ENCODE data around the gene YY2.
"Not testable (repeated sequence)": the region's sequence is repeated elsewhere in the genome, so short reads cannot be mapped to it uniquely, and the experiment has no call there.

The YY2 gene

DNA sequence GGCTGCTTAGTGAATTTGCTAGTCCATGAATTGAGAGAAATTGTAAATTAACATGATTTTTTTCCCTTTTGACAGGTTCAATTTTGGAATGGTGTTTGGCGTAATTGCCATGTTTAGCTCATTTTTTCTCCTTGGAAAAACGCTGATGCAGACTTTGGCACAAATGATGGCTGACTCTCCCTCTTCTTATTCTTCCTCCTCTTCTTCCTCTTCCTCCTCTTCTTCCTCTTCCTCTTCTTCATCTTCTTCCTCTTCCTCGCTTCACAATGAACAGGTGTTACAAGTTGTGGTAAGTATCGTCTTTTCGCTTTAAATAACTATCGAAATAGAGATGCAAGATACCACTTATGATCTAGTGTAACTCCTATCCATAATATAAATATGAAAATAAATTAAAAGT lies 10.7 kb upstream of the YY2 start:
- H3K27me3 Mint-ChIP-seq (ENCODE audit: low read depth) = no peaks in the 10 kb centered on the region
- H3K9me3 Mint-ChIP-seq = no peaks in the 10 kb centered on the region

DNA sequence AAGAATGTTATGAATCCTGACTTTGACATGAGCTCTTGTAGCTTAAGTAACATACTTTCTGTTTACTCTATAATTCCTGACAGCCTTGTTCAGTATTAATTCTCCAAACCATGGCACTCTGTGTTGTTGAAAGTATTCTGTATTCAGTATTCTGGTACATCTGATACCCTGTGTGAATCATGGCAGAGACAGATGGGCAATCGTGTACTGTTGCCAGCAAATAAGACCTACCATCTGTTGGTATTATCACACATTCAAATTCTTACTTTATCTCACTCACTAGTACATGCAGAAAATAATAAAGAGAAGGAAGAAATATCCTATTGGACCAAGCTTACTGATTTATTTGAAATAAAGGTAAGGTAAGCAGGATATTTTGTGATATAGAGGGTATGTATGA lies 8.4 kb upstream of the YY2 start:
- H3K9me3 Mint-ChIP-seq = no peaks in the 10 kb centered on the region
- H3K27me3 Mint-ChIP-seq (ENCODE audit: low read depth) = no peaks in the 10 kb centered on the region
- H3K4me3 Mint-ChIP-seq = no peak overlapping the region
- no peak for DNase-seq (ENCODE audit: low spot score)
- no peak overlapping the region for H3K27ac Mint-ChIP-seq
- H3K36me3 Mint-ChIP-seq (ENCODE audit: low read depth) = peaks cover 16% of the 10 kb centered on the region
- no peaks in the 10 kb centered on the region for H3K4me1 Mint-ChIP-seq (ENCODE audit: low read depth)

More for the DNA sequence above, 10.7 kb upstream of the YY2 start:
- H3K36me3 Mint-ChIP-seq (ENCODE audit: low read depth) = peaks cover 16% of the 10 kb centered on the region
- peaks cover 3% of the 10 kb centered on the region for H3K4me1 Mint-ChIP-seq (ENCODE audit: low read depth)
- no peak overlapping the region for H3K27ac Mint-ChIP-seq
- DNase-seq (ENCODE audit: low spot score) = no peak
- no peak overlapping the region for H3K4me3 Mint-ChIP-seq

- Mint-ChIP-seq H3K27ac (no peak overlapping the region), H3K9me3 (no peaks in the 10 kb centered on the region), H3K4me3 (no peak overlapping the region), H3K4me1 (ENCODE audit: low read depth) (no peaks in the 10 kb centered on the region), H3K36me3 (ENCODE audit: low read depth) (peaks cover 16% of the 10 kb centered on the region), H3K27me3 (ENCODE audit: low read depth) (no peaks in the 10 kb centered on the region)
- DNase-seq (ENCODE audit: low spot score) = no peak
Observed at GRCh38 chrX:21853578-21853977, 2.2 kb upstream of the YY2 start.

- Mint-ChIP-seq H3K27ac (no peak overlapping the region), H3K4me1 (ENCODE audit: low read depth) (no peaks in the 10 kb centered on the region), H3K36me3 (ENCODE audit: low read depth) (peaks cover 16% of the 10 kb centered on the region), H3K9me3 (no peaks in the 10 kb centered on the region), H3K27me3 (ENCODE audit: low read depth) (no peaks in the 10 kb centered on the region), H3K4me3 (no peak overlapping the region)
- no peak for DNase-seq (ENCODE audit: low spot score)
Observed at GRCh38 chrX:21856504-21856903, 717 bp downstream of the YY2 start.

GRCh38 chrX:21863241-21863640 lies 7.5 kb downstream of the YY2 start:
- no peaks in the 10 kb centered on the region for H3K9me3 Mint-ChIP-seq
- H3K36me3 Mint-ChIP-seq (ENCODE audit: low read depth) = peaks cover under 1% of the 10 kb centered on the region

GRCh38 chrX:21865436-21865835 lies 9.6 kb downstream of the YY2 start:
- H3K27ac Mint-ChIP-seq = no peak overlapping the region
- no peaks in the 10 kb centered on the region for H3K4me1 Mint-ChIP-seq (ENCODE audit: low read depth)
- DNase-seq (ENCODE audit: low spot score) = no peak
- no peaks in the 10 kb centered on the region for H3K9me3 Mint-ChIP-seq
- H3K27me3 Mint-ChIP-seq (ENCODE audit: low read depth) = no peaks in the 10 kb centered on the region
- H3K4me3 Mint-ChIP-seq = no peak overlapping the region
- no peaks in the 10 kb centered on the region for H3K36me3 Mint-ChIP-seq (ENCODE audit: low read depth)

More at GRCh38 chrX:21863241-21863640, 7.5 kb downstream of the YY2 start:
- Mint-ChIP-seq H3K4me3 (no peak overlapping the region), H3K27ac (no peak overlapping the region), H3K4me1 (ENCODE audit: low read depth) (no peaks in the 10 kb centered on the region), H3K27me3 (ENCODE audit: low read depth) (no peaks in the 10 kb centered on the region)
- no peak for DNase-seq (ENCODE audit: low spot score)

GRCh38 chrX:21870494-21870893 lies 14.7 kb downstream of the YY2 start:
- H3K36me3 Mint-ChIP-seq (ENCODE audit: low read depth) = no peaks in the 10 kb centered on the region
- DNase-seq (ENCODE audit: low spot score) = no peak
- no peak overlapping the region for H3K27ac Mint-ChIP-seq
- no peak overlapping the region for H3K4me3 Mint-ChIP-seq
- no peaks in the 10 kb centered on the region for H3K27me3 Mint-ChIP-seq (ENCODE audit: low read depth)
- peaks cover 6% of the 10 kb centered on the region for H3K4me1 Mint-ChIP-seq (ENCODE audit: low read depth)
- no peaks in the 10 kb centered on the region for H3K9me3 Mint-ChIP-seq

DNA sequence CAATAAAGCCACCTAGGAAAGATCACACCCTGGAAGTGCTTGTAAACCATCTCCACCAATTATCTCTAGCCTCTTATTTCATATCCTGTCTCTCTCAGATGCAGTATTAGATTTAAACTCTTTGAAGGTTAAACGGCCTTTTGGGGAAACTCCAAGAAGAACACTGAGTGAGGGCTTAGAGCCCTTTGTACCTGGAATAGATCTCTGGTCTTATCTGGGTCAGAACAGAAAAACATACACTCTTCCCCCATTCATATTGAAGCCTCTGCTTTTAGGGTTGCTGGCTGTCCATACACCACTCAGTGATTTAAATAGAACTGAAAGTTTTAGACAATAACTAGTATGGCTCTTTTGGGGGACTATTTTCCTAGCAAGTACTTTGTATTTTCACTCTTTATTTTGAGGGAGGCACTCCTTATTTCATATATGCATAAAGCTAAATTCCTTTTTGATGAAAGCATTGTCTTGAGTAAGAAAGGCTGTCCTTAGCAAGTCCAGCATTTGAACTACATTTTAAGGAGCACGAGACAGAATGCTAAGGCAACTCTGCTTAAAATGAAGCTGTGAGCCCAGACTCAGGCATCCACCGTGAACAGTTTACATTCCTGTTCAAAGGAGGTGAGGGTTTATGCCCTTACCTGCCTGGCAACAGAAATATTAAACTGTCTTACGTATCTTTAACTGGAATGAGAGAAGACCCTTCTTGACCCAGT lies 17.4 kb downstream of the YY2 start:
- H3K27me3 Mint-ChIP-seq (ENCODE audit: low read depth) = no peaks in the 10 kb centered on the region
- no peak overlapping the region for H3K4me3 Mint-ChIP-seq
- DNase-seq (ENCODE audit: low spot score) = no peak
- no peaks in the 10 kb centered on the region for H3K9me3 Mint-ChIP-seq
- H3K36me3 Mint-ChIP-seq (ENCODE audit: low read depth) = no peaks in the 10 kb centered on the region
- H3K4me1 Mint-ChIP-seq (ENCODE audit: low read depth) = peaks cover 6% of the 10 kb centered on the region
- H3K27ac Mint-ChIP-seq = no peak overlapping the region

GRCh38 chrX:21874182-21874581 lies 18.4 kb downstream of the YY2 start:
- H3K27ac Mint-ChIP-seq; H3K4me3 Mint-ChIP-seq; H3K27me3 Mint-ChIP-seq (ENCODE audit: low read depth); H3K36me3 Mint-ChIP-seq (ENCODE audit: low read depth); DNase-seq (ENCODE audit: low spot score); H3K9me3 Mint-ChIP-seq; H3K4me1 Mint-ChIP-seq (ENCODE audit: low read depth): not testable (repeated sequence)

DNA sequence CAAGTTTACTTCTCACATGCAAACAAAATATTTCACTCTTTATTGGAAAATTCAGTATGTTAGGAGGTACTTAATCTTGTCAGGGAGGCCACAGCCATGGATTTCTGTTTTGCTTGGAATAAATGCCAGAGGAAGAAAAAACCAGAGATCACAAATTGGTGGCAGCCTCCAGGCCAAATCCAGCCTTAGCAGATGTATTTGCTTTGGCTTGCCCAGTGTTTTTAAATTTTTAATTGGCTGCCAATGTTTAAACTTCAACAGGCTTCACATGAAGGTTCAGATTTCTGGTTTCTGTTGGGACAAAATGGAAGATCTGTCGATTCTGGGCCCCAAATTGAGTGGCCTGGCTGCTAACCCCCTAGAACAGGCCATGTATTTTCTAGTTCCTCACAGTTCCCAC lies 19.2 kb downstream of the YY2 start:
- Mint-ChIP-seq H3K4me3 (no peak overlapping the region), H3K27me3 (ENCODE audit: low read depth) (no peaks in the 10 kb centered on the region), H3K9me3 (no peaks in the 10 kb centered on the region), H3K36me3 (ENCODE audit: low read depth) (peaks cover 2% of the 10 kb centered on the region), H3K4me1 (ENCODE audit: low read depth) (peaks cover 6% of the 10 kb centered on the region), H3K27ac (no peak overlapping the region)
- no peak for DNase-seq (ENCODE audit: low spot score)

- H3K9me3 Mint-ChIP-seq = no peaks in the 10 kb centered on the region
- peaks cover 12% of the 10 kb centered on the region for H3K36me3 Mint-ChIP-seq (ENCODE audit: low read depth)
- DNase-seq (ENCODE audit: low spot score) = no peak
- H3K27me3 Mint-ChIP-seq (ENCODE audit: low read depth) = no peaks in the 10 kb centered on the region
- H3K4me1 Mint-ChIP-seq (ENCODE audit: low read depth) = no peaks in the 10 kb centered on the region
- H3K4me3 Mint-ChIP-seq = no peak overlapping the region
- H3K27ac Mint-ChIP-seq = no peak overlapping the region
Observed at GRCh38 chrX:21881881-21882574, 26.2 kb downstream of the YY2 start.

GRCh38 chrX:21883258-21883657 lies 27.5 kb downstream of the YY2 start:
- peaks cover 12% of the 10 kb centered on the region for H3K36me3 Mint-ChIP-seq (ENCODE audit: low read depth)
- H3K4me3 Mint-ChIP-seq = no peak overlapping the region
- H3K27ac Mint-ChIP-seq = no peak overlapping the region
- no peaks in the 10 kb centered on the region for H3K4me1 Mint-ChIP-seq (ENCODE audit: low read depth)
- DNase-seq (ENCODE audit: low spot score) = no peak
- H3K27me3 Mint-ChIP-seq (ENCODE audit: low read depth) = no peaks in the 10 kb centered on the region
- H3K9me3 Mint-ChIP-seq = no peaks in the 10 kb centered on the region

DNA sequence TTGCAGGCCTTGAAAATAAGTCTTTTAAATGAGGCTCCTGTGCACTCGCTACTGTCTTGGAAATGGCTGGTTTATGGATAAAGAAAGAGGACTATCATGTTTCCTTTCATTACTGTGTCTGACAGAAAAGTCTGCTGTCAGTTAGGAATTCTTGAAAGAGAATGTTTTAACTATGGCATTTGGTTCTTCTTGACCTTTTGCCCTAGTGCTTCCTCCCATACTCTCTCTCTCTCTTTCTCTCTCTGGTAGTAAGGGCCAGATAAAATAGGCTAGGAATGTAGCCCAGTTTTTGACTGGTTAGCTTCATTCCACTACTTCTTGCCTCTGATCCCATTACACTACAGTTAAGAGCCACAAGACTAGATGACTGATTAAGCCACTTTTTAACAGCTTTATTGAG lies 29.8 kb downstream of the YY2 start:
- Mint-ChIP-seq H3K9me3 (no peaks in the 10 kb centered on the region), H3K27ac (no peak overlapping the region), H3K36me3 (ENCODE audit: low read depth) (peaks cover 10% of the 10 kb centered on the region), H3K4me3 (no peak overlapping the region), H3K4me1 (ENCODE audit: low read depth) (no peaks in the 10 kb centered on the region), H3K27me3 (ENCODE audit: low read depth) (no peaks in the 10 kb centered on the region)
- no peak for DNase-seq (ENCODE audit: low spot score)

GRCh38 chrX:21905313-21905712 lies 49.5 kb downstream of the YY2 start:
- no peaks in the 10 kb centered on the region for H3K4me1 Mint-ChIP-seq (ENCODE audit: low read depth)
- H3K27ac Mint-ChIP-seq = no peak overlapping the region
- no peaks in the 10 kb centered on the region for H3K27me3 Mint-ChIP-seq (ENCODE audit: low read depth)
- no peaks in the 10 kb centered on the region for H3K36me3 Mint-ChIP-seq (ENCODE audit: low read depth)
- no peak for DNase-seq (ENCODE audit: low spot score)
- H3K4me3 Mint-ChIP-seq = no peak overlapping the region
- H3K9me3 Mint-ChIP-seq = no peaks in the 10 kb centered on the region

- H3K27me3 Mint-ChIP-seq (ENCODE audit: low read depth) = no peaks in the 10 kb centered on the region
- no peak overlapping the region for H3K4me3 Mint-ChIP-seq
- no peak overlapping the region for H3K27ac Mint-ChIP-seq
Observed at GRCh38 chrX:21905953-21906352, 50.2 kb downstream of the YY2 start.

More at GRCh38 chrX:21905953-21906352, 50.2 kb downstream of the YY2 start:
- no peaks in the 10 kb centered on the region for H3K9me3 Mint-ChIP-seq
- DNase-seq (ENCODE audit: low spot score) = no peak
- H3K4me1 Mint-ChIP-seq (ENCODE audit: low read depth) = no peaks in the 10 kb centered on the region
- H3K36me3 Mint-ChIP-seq (ENCODE audit: low read depth) = no peaks in the 10 kb centered on the region
